Suprapubic skin (tissue), 4 donors: ENCODE measurements around the gene SYNE1.

ENCODE experiments used
- CTCF ChIP-seq, 2 donors: fragments of 200-600 bp in 1 of 2; fragments of 450-650 bp in 1 of 2; sonication (generic) in 1 of 2; IDR thresholded peaks; one replicate each; pipeline ENCODE4 v1.5.1; 2016 to 2019; ENCODE audit warnings: antibody characterized with exemption in 2 of 2, mild to moderate bottlenecking in 1 of 2, moderate library complexity in 1 of 2
- EP300 ChIP-seq: sonication (generic); formaldehyde crosslinking; IDR thresholded peaks from one replicate; pipeline ENCODE4 v1.6.1; 2017; ENCODE audit warnings: antibody characterized with exemption
- POLR2A ChIP-seq, 2 donors: fragments of 450-650 bp; IDR thresholded peaks; one replicate each; pipeline ENCODE4 v1.6.1; 2017; ENCODE audit warnings: antibody characterized with exemption in 2 of 2, mild to moderate bottlenecking in 2 of 2, moderate library complexity in 2 of 2
- POLR2AphosphoS5 ChIP-seq, 3 donors: sonication (generic); formaldehyde crosslinking; IDR thresholded peaks; one replicate each; pipeline ENCODE4 v1.6.1; 2017; ENCODE audit warnings: antibody characterized with exemption in 3 of 3

GRCh38 chr6:152093711-152094110 is 543.5 kb downstream of the SYNE1 start:
- no peak for TF ChIP-seq CTCF (IDR thresholded peaks at IDR 0.05)
- TF ChIP-seq POLR2A (IDR thresholded peaks at IDR 0.05): no peak
- TF ChIP-seq EP300: no peak
- no peak for TF ChIP-seq POLR2AphosphoS5 (IDR thresholded peaks at IDR 0.05)
